Mammary epithelial cell (primary cell): ENCODE data around the gene DNAJC15.

Source experiments
- CTCF ChIP-seq, 2 donors: IDR thresholded peaks in 1 of 2; conservative IDR thresholded peaks in 1 of 2; 2 replicates each; pipeline ENCODE4 v1.5.1; 2011 to 2012; ENCODE audit warnings: inconsistent platforms in 2 of 2, low read length in 2 of 2, mild to moderate bottlenecking in 2 of 2, control low read depth in 1 of 2, low read depth in 1 of 2; ENCODE audit not compliant: insufficient read depth in 1 of 2; ENCODE audit errors: extremely low read depth in 1 of 2
- EZH2 ChIP-seq: IDR thresholded peaks from 2 replicates; pipeline ENCODE4 v1.6.1; 2012; ENCODE audit warnings: low read length, inconsistent platforms, borderline replicate concordance

GRCh38 chr13:43124490-43124889 lies 101.1 kb downstream of the DNAJC15 start:
- TF ChIP-seq CTCF (conservative IDR thresholded peaks at IDR 0.05 in 1 of 2, IDR thresholded peaks at IDR 0.05 in 1 of 2; ENCODE audit: extremely low read depth in 1 of 2, insufficient read depth in 1 of 2, low read depth in 1 of 2, low read length in 2 of 2): no peak
- no peak for TF ChIP-seq EZH2
